ENCODE data around the gene DCAF7.
A peak's percentile ranks its signal among the peaks of the same experiment; 100 is the strongest.

The DCAF7 gene

GRCh38 chr17:63546308-63547082, 3.8 kb upstream of the DCAF7 start:
- DNase-seq = no peak

GRCh38 chr17:63547083-63547523, 3.2 kb upstream of the DCAF7 start:
- no peak for DNase-seq

GRCh38 chr17:63549289-63549945, 860 bp upstream of the DCAF7 start:
- no peak for DNase-seq

GRCh38 chr17:63550817-63551639, 751 bp downstream of the DCAF7 start:
- peak; percentile 41 for DNase-seq

GRCh38 chr17:63552211-63552610, 1.9 kb downstream of the DCAF7 start:
- no peak for DNase-seq

- no peak for DNase-seq
Observed at GRCh38 chr17:63555500-63556156, 5.4 kb downstream of the DCAF7 start.

GRCh38 chr17:63557416-63557815, 7.1 kb downstream of the DCAF7 start:
- DNase-seq = no peak

GRCh38 chr17:63558441-63558840, 8.2 kb downstream of the DCAF7 start:
- DNase-seq = no peak

- no peak for DNase-seq
Observed at GRCh38 chr17:63561819-63562218, 11.5 kb downstream of the DCAF7 start.

GRCh38 chr17:63563339-63563738, 13.1 kb downstream of the DCAF7 start:
- no peak for DNase-seq

GRCh38 chr17:63564562-63564961, 14.3 kb downstream of the DCAF7 start:
- no peak for DNase-seq

GRCh38 chr17:63567229-63567628, 17.0 kb downstream of the DCAF7 start:
- no peak for DNase-seq

GRCh38 chr17:63568563-63568962, 18.3 kb downstream of the DCAF7 start:
- no peak for DNase-seq

- DNase-seq = no peak
Observed at GRCh38 chr17:63571632-63572310, 21.5 kb downstream of the DCAF7 start.

- no peak for DNase-seq
Observed at GRCh38 chr17:63573634-63574033, 23.4 kb downstream of the DCAF7 start.

- DNase-seq = no peak
Observed at GRCh38 chr17:63578027-63578768, 27.9 kb downstream of the DCAF7 start.

- DNase-seq = no peak
Observed at GRCh38 chr17:63578769-63579111, 28.5 kb downstream of the DCAF7 start.

- DNase-seq = no peak
Observed at GRCh38 chr17:63579633-63580032, 29.4 kb downstream of the DCAF7 start.

GRCh38 chr17:63587770-63588169, 37.5 kb downstream of the DCAF7 start:
- no peak for DNase-seq

- no peak for DNase-seq
Observed at GRCh38 chr17:63588797-63589196, 38.5 kb downstream of the DCAF7 start.

GRCh38 chr17:63589646-63590045, 39.4 kb downstream of the DCAF7 start:
- no peak for DNase-seq

- no peak for DNase-seq
Observed at GRCh38 chr17:63592797-63593196, 42.5 kb downstream of the DCAF7 start.
